Astrocyte (in vitro differentiated cells and primary cell): Measurements from ENCODE around the gene EID3. TPM values are rescaled to one million over a fixed set of nuclear protein-coding genes. Genes with fewer than 3 reads are reported as not detected.

Experiments used
- DNase-seq: peaks from one replicate; pipeline ENCODE4 v3.0.0-alpha.2; 2010; ENCODE audit warnings: low read depth
- FAIRE-seq: peaks from 2 replicates; lab custom pipeline; 2011; peaks lifted over from hg19 to GRCh38; lab: Jason Lieb, UNC
- H2AFZ ChIP-seq: 2 replicates; pipeline ENCODE4 v1.6.0; 2012; ENCODE audit warnings: low read depth, low read length, inconsistent platforms
- H3K27ac ChIP-seq: 2 replicates; pipeline ENCODE4 v1.5.1; 2011; ENCODE audit warnings: low read depth, low read length, inconsistent platforms
- H3K27me3 ChIP-seq: 2 replicates; pipeline ENCODE4 v1.6.0; 2011; ENCODE audit warnings: low read length, inconsistent platforms; ENCODE audit not compliant: insufficient read depth
- H3K36me3 ChIP-seq: 2 replicates; pipeline ENCODE4 v1.5.1; 2011; ENCODE audit warnings: low read length, inconsistent platforms; ENCODE audit not compliant: insufficient read depth
- H3K4me1 ChIP-seq: 2 replicates; pipeline ENCODE4 v1.5.1; 2011; ENCODE audit warnings: low read length, inconsistent platforms; ENCODE audit not compliant: insufficient read depth
- H3K4me2 ChIP-seq: 2 replicates; pipeline ENCODE4 v1.6.0; 2012; ENCODE audit warnings: low read length, inconsistent platforms
- H3K4me3 ChIP-seq: 2 replicates; pipeline ENCODE4 v1.5.1; 2011; ENCODE audit warnings: low read depth, mild to moderate bottlenecking, low read length, inconsistent platforms; ENCODE audit not compliant: insufficient read depth
- H3K79me2 ChIP-seq: 2 replicates; pipeline ENCODE4 v1.6.0; 2012; ENCODE audit warnings: mild to moderate bottlenecking, low read length, inconsistent platforms; ENCODE audit not compliant: insufficient read depth
- H3K9ac ChIP-seq: 2 replicates; pipeline ENCODE4 v1.6.0; 2012; ENCODE audit warnings: mild to moderate bottlenecking, low read length, inconsistent platforms
- H3K9me3 ChIP-seq: 2 replicates; pipeline ENCODE4 v1.5.1; 2012; ENCODE audit warnings: low read depth, mild to moderate bottlenecking, low read length, inconsistent platforms; ENCODE audit not compliant: insufficient read depth
- H4K20me1 ChIP-seq: 2 replicates; pipeline ENCODE4 v1.6.0; 2012; ENCODE audit warnings: low read length, inconsistent platforms; ENCODE audit not compliant: insufficient read depth
- H3K27ac Mint-ChIP-seq: one replicate; pipeline ENCODE4 v1.8.0; 2021; ENCODE audit warnings: mild to moderate bottlenecking, mixed read lengths; ENCODE audit not compliant: unreplicated experiment
- H3K27me3 Mint-ChIP-seq: one replicate; pipeline ENCODE4 v1.8.0; 2021; ENCODE audit warnings: low read depth, mixed read lengths; ENCODE audit not compliant: unreplicated experiment
- H3K36me3 Mint-ChIP-seq: one replicate; pipeline ENCODE4 v1.8.0; 2021; ENCODE audit warnings: low read depth, mixed read lengths; ENCODE audit not compliant: unreplicated experiment
- H3K4me1 Mint-ChIP-seq: one replicate; pipeline ENCODE4 v1.8.0; 2021; ENCODE audit warnings: low read depth, mixed read lengths; ENCODE audit not compliant: unreplicated experiment
- H3K4me3 Mint-ChIP-seq: one replicate; pipeline ENCODE4 v1.8.0; 2021; ENCODE audit warnings: mild to moderate bottlenecking, moderate library complexity, mixed read lengths; ENCODE audit not compliant: unreplicated experiment
- H3K9me3 Mint-ChIP-seq: one replicate; pipeline ENCODE4 v1.8.0; 2021; ENCODE audit warnings: mild to moderate bottlenecking, mixed read lengths; ENCODE audit not compliant: unreplicated experiment
- CTCF ChIP-seq: IDR thresholded peaks from 2 replicates; pipeline ENCODE4 v1.5.1; 2011; ENCODE audit warnings: low read depth, mild to moderate bottlenecking, inconsistent platforms, low read length, moderate library complexity; ENCODE audit not compliant: insufficient read depth
- EZH2 ChIP-seq: IDR thresholded peaks from 2 replicates; pipeline ENCODE4 v1.6.1; 2012; ENCODE audit warnings: mild to moderate bottlenecking, low read length, inconsistent platforms; ENCODE audit not compliant: insufficient read depth
- total RNA-seq: library from RNA; stranded (reverse); gene quantifications from 2 replicates; pipeline ENCODE4 v1.2.1, GENCODE V29; 2021

EID3 gene
- total RNA-seq, 1 donor from 2014 or later = 1.9 TPM

GRCh38 chr12:104280111-104280510 is 23.4 kb upstream of the EID3 start:
- peak overlapping the region; percentile 72 for H3K4me3 Mint-ChIP-seq
- DNase-seq (no peak), FAIRE-seq (no peak)
- peaks cover 25% of the 10 kb centered on the region for H3K4me1 Mint-ChIP-seq
- no peak overlapping the region for H3K4me3 ChIP-seq
- no peaks in the 10 kb centered on the region for H3K36me3 ChIP-seq
- no peak for TF ChIP-seq CTCF
- no peak for TF ChIP-seq EZH2
- peak overlapping the region; percentile 74 for H3K4me2 ChIP-seq
- H3K9me3 Mint-ChIP-seq = no peaks in the 10 kb centered on the region
- peak overlapping the region; percentile 66 for H3K9ac ChIP-seq
- H4K20me1 ChIP-seq = no peaks in the 10 kb centered on the region
- H3K4me1 ChIP-seq = peaks cover 35% of the 10 kb centered on the region
- peak overlapping the region; percentile 73 for H3K27ac Mint-ChIP-seq
- no peaks in the 10 kb centered on the region for H3K9me3 ChIP-seq
- peak overlapping the region; percentile 83 for H3K27ac ChIP-seq
- H3K36me3 Mint-ChIP-seq = no peaks in the 10 kb centered on the region
- no peaks in the 10 kb centered on the region for H3K27me3 Mint-ChIP-seq
- no peak overlapping the region for H2AFZ ChIP-seq
- H3K27me3 ChIP-seq = no peaks in the 10 kb centered on the region
- H3K79me2 ChIP-seq = peaks cover 6% of the 10 kb centered on the region

- Mint-ChIP-seq H3K4me3 (peak overlapping the region; percentile 37), H3K9me3 (no peaks in the 10 kb centered on the region), H3K27ac (peak overlapping the region; percentile 76), H3K27me3 (no peaks in the 10 kb centered on the region), H3K36me3 (no peaks in the 10 kb centered on the region), H3K4me1 (peaks cover 31% of the 10 kb centered on the region)
- TF ChIP-seq EZH2 (no peak), CTCF (no peak)
- Histone ChIP-seq H2AFZ (peak overlapping the region; percentile 25), H3K4me3 (peak overlapping the region; percentile 20), H3K79me2 (peaks cover 6% of the 10 kb centered on the region), H3K27me3 (no peaks in the 10 kb centered on the region), H3K9ac (peak overlapping the region; percentile 66), H3K4me2 (peak overlapping the region; percentile 74), H4K20me1 (no peaks in the 10 kb centered on the region), H3K27ac (peak overlapping the region; percentile 83), H3K9me3 (no peaks in the 10 kb centered on the region), H3K36me3 (no peaks in the 10 kb centered on the region), H3K4me1 (peaks cover 43% of the 10 kb centered on the region)
- peak; percentile 99 for DNase-seq
- peak; percentile 65 for FAIRE-seq
Measured at GRCh38 chr12:104280717-104281458, 22.7 kb upstream of the EID3 start.

GRCh38 chr12:104281636-104282035 is 21.9 kb upstream of the EID3 start:
- Mint-ChIP-seq H3K9me3 (no peaks in the 10 kb centered on the region), H3K27ac (no peak overlapping the region), H3K36me3 (no peaks in the 10 kb centered on the region), H3K4me3 (no peak overlapping the region), H3K27me3 (no peaks in the 10 kb centered on the region), H3K4me1 (peaks cover 37% of the 10 kb centered on the region)
- H3K27ac ChIP-seq = peak overlapping the region; percentile 74
- TF ChIP-seq EZH2 = no peak
- no peak for TF ChIP-seq CTCF
- no peaks in the 10 kb centered on the region for H4K20me1 ChIP-seq
- peak overlapping the region; percentile 51 for H3K4me2 ChIP-seq
- FAIRE-seq (no peak), DNase-seq (peak; percentile 82)
- H3K4me3 ChIP-seq = no peak overlapping the region
- H3K9ac ChIP-seq = peak overlapping the region; percentile 26
- H3K9me3 ChIP-seq = no peaks in the 10 kb centered on the region
- H3K27me3 ChIP-seq = no peaks in the 10 kb centered on the region
- peaks cover 45% of the 10 kb centered on the region for H3K4me1 ChIP-seq
- no peaks in the 10 kb centered on the region for H3K36me3 ChIP-seq
- H2AFZ ChIP-seq = no peak overlapping the region
- peaks cover 6% of the 10 kb centered on the region for H3K79me2 ChIP-seq
